HepG2 (cell line): ENCODE results near the gene SYTL1. TPM values are rescaled to one million over a fixed set of nuclear protein-coding genes. Genes with fewer than 3 reads are reported as not detected.

Source experiments
- MAZ ChIP-seq, 2 experiments: sonication (generic) in 1 of 2; formaldehyde crosslinking in 1 of 2; IDR thresholded peaks; 2 replicates each; pipeline versions ENCODE4 v1.5.0 to v1.6.1; 2012 to 2020; ENCODE audit warnings: low read depth in 2 of 2, mild to moderate bottlenecking in 2 of 2, borderline replicate concordance in 1 of 2, improper control_type of control experiment in 1 of 2, low read length in 1 of 2, missing genetic modification reagents in 1 of 2, moderate library complexity in 1 of 2
- MED8 ChIP-seq: sonication (generic); formaldehyde crosslinking; IDR thresholded peaks from 2 replicates; pipeline ENCODE4 v1.8.1; 2023; ENCODE audit warnings: mild to moderate bottlenecking, missing genetic modification reagents; ENCODE audit not compliant: insufficient replicate concordance
- NFYC ChIP-seq: IDR thresholded peaks from 2 replicates; pipeline ENCODE4 v1.6.1; 2016; ENCODE audit warnings: missing genetic modification reagents, missing compliant biosample characterization
- NRL ChIP-seq: sonication (generic); formaldehyde crosslinking; IDR thresholded peaks from 2 replicates; pipeline ENCODE4 v1.5.0; 2020; ENCODE audit warnings: missing genetic modification reagents, mild to moderate bottlenecking, moderate library complexity, borderline replicate concordance
- POLR2AphosphoS5 ChIP-seq: IDR thresholded peaks from 2 replicates; pipeline ENCODE4 v1.6.1; 2012; ENCODE audit warnings: low read depth, low read length
- PRMT3 ChIP-seq: sonication (generic); formaldehyde crosslinking; IDR thresholded peaks from 2 replicates; pipeline ENCODE4 v1.8.1; 2022; ENCODE audit warnings: low read depth, mild to moderate bottlenecking, moderate library complexity, missing genetic modification reagents, borderline replicate concordance
- RNF2 ChIP-seq: fragments of 450-650 bp; conservative IDR thresholded peaks from 2 replicates; pipeline ENCODE4 v1.6.1; 2016; ENCODE audit warnings: low read depth
- ZNF101 ChIP-seq: sonication (generic); formaldehyde crosslinking; IDR thresholded peaks from 2 replicates; pipeline ENCODE4 v1.4.0; 2020; ENCODE audit warnings: mild to moderate bottlenecking, low read depth, missing genetic modification reagents, borderline replicate concordance
- ZNF292 ChIP-seq: sonication (generic); formaldehyde crosslinking; IDR thresholded peaks from 2 replicates; pipeline ENCODE4 v1.8.1; 2022; ENCODE audit warnings: mild to moderate bottlenecking, low read depth, missing genetic modification reagents, borderline replicate concordance
- ZNF616 ChIP-seq: sonication (generic); formaldehyde crosslinking; IDR thresholded peaks from 2 replicates; pipeline ENCODE4 v1.5.0; 2020; ENCODE audit warnings: low read depth, mild to moderate bottlenecking, missing genetic modification reagents
- ZNF772 ChIP-seq: sonication (generic); formaldehyde crosslinking; IDR thresholded peaks from 2 replicates; pipeline ENCODE4 v1.5.0; 2020; ENCODE audit warnings: mild to moderate bottlenecking, missing genetic modification reagents
- polyA plus RNA-seq, 8 experiments: library from polyadenylated mRNA; depleted of rRNA in 3 of 8; stranded (reverse) in 7 of 8; unstranded in 1 of 8; fragments of >200 nt; fragmentation: Illumina TruSeq in 4 of 8; extraction: Trizol in 4 of 8; gene quantifications; 2 replicates each; pipeline versions ENCODE4 v1.2.1 to v1.2.3, GENCODE V29; 2011 to 2016; ENCODE audit warnings: low read depth in 4 of 8, missing spikeins in 1 of 8, mixed read lengths in 1 of 8; ENCODE audit not compliant: insufficient read depth in 1 of 8
- total RNA-seq, 5 experiments: library from RNA; depleted of rRNA; stranded (reverse); fragments of >200 nt; fragmentation: Illumina TruSeq; extraction: Trizol; gene quantifications; 2 replicates each; pipeline ENCODE4 v1.2.3, GENCODE V29; 2016; ENCODE audit warnings: low read depth in 1 of 5
- TF ChIP-seq, protein P1 (sequence below), 2 experiments: fragments of 450-650 bp in 1 of 2; sonication (generic) in 1 of 2; formaldehyde crosslinking in 1 of 2; IDR thresholded peaks; 2 replicates each; pipeline versions ENCODE4 v1.6.1 to v1.8.0; 2016 to 2022; ENCODE audit warnings: antibody characterized with exemption in 1 of 2, mild to moderate bottlenecking in 1 of 2, missing genetic modification reagents in 1 of 2
- TF ChIP-seq, protein P2 (sequence below), 2 experiments: sonication (generic) in 1 of 2; formaldehyde crosslinking in 1 of 2; IDR thresholded peaks; 2 replicates each; pipeline versions ENCODE4 v1.4.0 to v1.6.1; 2018 to 2020; ENCODE audit warnings: missing genetic modification reagents in 2 of 2, borderline replicate concordance in 1 of 2, low read depth in 1 of 2, mild to moderate bottlenecking in 1 of 2, missing biosample characterization in 1 of 2

SYTL1 gene
- total and polyA plus RNA-seq, 2 of the 13 experiments (the other 11 are each of a cell fraction or from before 2014, with no cell fraction given), result 11.1 to 17.8 TPM

DNA sequence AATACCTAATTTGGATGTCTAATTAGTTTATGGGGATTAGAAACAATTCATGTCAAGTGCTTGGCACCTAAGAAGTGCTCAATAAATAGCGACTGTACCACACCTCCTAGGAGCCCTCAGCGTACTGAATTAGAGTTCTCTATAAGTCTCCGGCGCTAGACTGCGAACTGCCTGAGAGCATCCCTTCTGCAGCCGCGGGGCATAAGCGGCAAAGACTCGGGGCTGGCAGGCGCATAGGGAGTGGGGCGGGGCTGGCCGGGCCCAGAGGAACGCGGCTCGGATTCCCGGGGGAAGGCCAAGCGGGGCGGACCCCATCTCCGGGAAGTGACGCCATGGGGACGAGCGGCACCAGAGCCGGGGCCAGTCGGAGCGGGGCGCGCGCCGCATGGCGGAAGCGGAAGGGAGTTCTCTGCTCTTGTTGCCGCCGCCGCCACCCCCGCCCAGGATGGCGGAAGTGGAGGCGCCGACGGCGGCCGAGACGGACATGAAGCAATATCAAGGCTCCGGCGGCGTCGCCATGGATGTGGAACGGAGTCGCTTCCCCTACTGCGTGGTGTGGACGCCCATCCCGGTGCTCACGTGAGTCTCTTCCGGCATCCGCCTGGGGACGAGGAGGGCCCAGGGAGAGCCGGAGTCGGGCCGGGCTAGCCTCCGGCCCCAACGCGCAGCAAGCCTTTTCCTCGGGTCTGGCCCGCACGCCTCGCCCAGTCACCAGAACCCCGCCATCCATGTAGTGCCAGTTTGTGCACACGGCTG, 19.8 kb upstream of the SYTL1 start, which contains the start of gene TMEM222 (continued):
- TF ChIP-seq, protein P1, sequence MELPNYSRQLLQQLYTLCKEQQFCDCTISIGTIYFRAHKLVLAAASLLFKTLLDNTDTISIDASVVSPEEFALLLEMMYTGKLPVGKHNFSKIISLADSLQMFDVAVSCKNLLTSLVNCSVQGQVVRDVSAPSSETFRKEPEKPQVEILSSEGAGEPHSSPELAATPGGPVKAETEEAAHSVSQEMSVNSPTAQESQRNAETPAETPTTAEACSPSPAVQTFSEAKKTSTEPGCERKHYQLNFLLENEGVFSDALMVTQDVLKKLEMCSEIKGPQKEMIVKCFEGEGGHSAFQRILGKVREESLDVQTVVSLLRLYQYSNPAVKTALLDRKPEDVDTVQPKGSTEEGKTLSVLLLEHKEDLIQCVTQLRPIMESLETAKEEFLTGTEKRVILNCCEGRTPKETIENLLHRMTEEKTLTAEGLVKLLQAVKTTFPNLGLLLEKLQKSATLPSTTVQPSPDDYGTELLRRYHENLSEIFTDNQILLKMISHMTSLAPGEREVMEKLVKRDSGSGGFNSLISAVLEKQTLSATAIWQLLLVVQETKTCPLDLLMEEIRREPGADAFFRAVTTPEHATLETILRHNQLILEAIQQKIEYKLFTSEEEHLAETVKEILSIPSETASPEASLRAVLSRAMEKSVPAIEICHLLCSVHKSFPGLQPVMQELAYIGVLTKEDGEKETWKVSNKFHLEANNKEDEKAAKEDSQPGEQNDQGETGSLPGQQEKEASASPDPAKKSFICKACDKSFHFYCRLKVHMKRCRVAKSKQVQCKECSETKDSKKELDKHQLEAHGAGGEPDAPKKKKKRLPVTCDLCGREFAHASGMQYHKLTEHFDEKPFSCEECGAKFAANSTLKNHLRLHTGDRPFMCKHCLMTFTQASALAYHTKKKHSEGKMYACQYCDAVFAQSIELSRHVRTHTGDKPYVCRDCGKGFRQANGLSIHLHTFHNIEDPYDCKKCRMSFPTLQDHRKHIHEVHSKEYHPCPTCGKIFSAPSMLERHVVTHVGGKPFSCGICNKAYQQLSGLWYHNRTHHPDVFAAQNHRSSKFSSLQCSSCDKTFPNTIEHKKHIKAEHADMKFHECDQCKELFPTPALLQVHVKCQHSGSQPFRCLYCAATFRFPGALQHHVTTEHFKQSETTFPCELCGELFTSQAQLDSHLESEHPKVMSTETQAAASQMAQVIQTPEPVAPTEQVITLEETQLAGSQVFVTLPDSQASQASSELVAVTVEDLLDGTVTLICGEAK (IDR thresholded peaks at IDR 0.05), result peak; percentile 93
- TF ChIP-seq, protein P1 (CRISPR knock-in tag; IDR thresholded peaks at IDR 0.05), result peak; percentile 87
- TF ChIP-seq NFYC (CRISPR knock-in tag) (peak; percentile 82), RNF2 (peak; percentile 41; the same call in 1 of the 2 replicates), MED8 (CRISPR knock-in tag) (peak; percentile 89), ZNF616 (CRISPR knock-in tag) (0 out of 2 replicates have a peak, but pooled peaks have one; percentile 38), ZNF292 (no peak), NRL (peak; percentile 80), ZNF772 (peak; percentile 97), ZNF101 (CRISPR knock-in tag) (no peak), POLR2AphosphoS5 (peak; percentile 68), MAZ (IDR thresholded peaks at IDR 0.05; ENCODE audit: borderline replicate concordance, low read depth, low read length) (peak; percentile 85), MAZ (CRISPR knock-in tag; IDR thresholded peaks at IDR 0.05; ENCODE audit: low read depth) (peak; percentile 96), PRMT3 (CRISPR knock-in tag) (0 out of 2 replicates have a peak, but pooled peaks have one; percentile 83)
- TF ChIP-seq, protein P2, sequence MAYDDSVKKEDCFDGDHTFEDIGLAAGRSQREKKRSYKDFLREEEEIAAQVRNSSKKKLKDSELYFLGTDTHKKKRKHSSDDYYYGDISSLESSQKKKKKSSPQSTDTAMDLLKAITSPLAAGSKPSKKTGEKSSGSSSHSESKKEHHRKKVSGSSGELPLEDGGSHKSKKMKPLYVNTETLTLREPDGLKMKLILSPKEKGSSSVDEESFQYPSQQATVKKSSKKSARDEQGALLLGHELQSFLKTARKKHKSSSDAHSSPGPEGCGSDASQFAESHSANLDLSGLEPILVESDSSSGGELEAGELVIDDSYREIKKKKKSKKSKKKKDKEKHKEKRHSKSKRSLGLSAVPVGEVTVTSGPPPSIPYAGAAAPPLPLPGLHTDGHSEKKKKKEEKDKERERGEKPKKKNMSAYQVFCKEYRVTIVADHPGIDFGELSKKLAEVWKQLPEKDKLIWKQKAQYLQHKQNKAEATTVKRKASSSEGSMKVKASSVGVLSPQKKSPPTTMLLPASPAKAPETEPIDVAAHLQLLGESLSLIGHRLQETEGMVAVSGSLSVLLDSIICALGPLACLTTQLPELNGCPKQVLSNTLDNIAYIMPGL (CRISPR knock-in tag; IDR thresholded peaks at IDR 0.05; ENCODE audit: borderline replicate concordance in 1 of 2, low read depth in 1 of 2), result peak; percentile 82 to 83
